NCI-H1417 (cell line): ENCODE data around the gene CSNK1A1.
"Not testable (repeated sequence)": the region's sequence is repeated elsewhere in the genome, so short reads cannot be mapped to it uniquely, and the experiment has no call there.

Source experiments
- DNase-seq, 3 experiments: peaks; one replicate each; lab custom pipeline; 2025; lab: John Stamatoyannopoulos, UW

The CSNK1A1 gene

DNA sequence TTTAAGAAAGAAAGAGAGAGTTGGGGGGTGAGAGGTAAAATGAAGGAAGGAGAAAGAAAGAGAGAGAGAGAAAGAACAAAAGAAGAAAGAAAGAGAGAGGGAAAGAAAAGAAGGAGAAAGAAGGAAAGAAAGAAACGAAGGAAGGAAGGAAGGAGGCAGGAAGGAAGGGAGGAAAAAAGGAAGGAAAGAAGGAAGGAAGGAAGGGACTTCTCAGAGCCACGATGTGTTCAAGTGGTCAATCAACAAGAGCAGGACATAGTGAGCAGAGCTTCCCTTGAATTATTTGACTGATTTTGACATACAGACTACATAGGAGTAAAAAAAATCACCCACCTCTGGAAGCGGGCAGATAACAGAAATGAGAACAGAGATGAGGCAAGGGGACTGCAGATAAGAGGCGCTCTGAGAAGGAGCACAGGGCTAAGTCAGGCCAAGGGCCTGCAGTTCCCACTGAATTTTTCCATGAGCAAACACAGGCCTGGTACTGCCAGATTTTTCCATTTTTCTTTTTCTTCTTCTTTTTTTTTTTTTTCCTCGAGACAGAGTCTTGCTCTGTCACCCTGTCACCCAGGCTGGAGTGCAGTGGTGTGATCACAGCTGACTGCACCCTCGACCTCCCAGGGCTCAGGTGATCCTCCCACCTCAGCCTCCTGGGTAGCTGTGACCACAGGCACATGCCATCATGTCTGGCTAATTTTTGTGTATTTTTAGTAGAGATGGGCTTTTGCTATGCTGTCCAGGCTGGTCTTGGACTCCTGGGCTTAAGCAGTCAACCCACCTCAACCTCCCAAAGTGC, 94.4 kb downstream of the CSNK1A1 start:
- DNase-seq, result no peak

DNA sequence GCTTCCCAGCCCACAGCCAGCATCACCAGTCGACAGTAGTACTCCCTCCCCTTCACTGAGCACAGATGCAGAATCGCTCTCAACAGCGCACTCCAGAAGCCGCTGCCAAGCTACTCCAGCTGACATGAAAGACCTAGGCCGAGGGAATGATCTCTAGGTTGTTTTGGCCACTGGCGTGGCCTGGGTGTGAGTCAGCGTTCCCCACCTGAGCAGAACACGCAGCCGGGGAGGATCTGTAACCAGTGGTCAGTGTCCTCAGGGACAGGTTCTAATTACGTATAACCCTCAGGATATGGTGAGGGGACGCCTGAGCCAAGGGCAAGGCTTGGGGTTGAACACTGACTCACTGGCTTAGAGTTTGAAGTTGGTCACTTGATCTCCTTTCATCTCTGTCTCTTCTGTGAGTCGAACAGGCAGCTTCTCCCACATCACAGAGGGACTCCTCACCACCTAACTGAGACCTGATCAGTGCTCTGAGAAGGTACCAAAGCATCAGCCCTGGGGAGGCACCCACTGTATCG, 95.3 kb downstream of the CSNK1A1 start:
- no peak for DNase-seq

DNA sequence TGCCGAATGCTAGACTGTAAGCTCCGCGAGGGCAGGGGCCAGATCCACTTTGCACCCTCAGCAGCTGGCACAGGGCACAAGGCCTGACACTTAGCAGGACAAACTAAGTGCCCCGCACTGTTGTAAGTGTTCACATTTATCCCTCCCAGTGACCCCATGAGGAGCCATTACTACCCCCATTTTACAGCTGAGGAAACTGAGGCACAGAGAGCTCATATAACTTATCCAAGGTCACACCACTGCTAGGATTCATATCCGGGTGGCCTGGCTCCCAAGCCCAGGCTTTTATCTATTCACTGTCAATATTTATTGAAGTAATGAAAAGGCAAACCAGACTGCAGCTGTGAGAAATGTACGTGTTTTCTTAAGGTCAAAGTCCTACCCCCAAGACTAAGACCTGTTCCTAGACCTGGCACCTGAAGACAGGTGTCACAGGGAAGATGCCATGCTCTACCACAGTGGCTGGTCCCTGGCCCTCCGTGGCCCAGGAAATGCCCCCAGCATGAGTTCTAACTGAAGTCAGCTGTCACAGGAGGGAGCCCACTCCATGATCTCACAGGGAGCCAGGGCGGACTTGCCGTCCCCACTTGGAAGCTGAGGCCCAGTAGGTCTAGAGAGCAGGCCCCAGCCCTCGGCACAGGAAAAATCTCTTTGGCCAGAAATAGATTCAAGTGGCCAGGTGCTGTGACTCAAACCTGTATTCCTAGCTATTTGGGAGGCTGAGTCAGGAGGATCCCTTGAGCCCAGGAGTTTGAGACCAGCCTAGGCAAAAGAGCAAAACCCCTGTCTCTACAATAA, 97.4 kb downstream of the CSNK1A1 start:
- DNase-seq, result no peak

DNA sequence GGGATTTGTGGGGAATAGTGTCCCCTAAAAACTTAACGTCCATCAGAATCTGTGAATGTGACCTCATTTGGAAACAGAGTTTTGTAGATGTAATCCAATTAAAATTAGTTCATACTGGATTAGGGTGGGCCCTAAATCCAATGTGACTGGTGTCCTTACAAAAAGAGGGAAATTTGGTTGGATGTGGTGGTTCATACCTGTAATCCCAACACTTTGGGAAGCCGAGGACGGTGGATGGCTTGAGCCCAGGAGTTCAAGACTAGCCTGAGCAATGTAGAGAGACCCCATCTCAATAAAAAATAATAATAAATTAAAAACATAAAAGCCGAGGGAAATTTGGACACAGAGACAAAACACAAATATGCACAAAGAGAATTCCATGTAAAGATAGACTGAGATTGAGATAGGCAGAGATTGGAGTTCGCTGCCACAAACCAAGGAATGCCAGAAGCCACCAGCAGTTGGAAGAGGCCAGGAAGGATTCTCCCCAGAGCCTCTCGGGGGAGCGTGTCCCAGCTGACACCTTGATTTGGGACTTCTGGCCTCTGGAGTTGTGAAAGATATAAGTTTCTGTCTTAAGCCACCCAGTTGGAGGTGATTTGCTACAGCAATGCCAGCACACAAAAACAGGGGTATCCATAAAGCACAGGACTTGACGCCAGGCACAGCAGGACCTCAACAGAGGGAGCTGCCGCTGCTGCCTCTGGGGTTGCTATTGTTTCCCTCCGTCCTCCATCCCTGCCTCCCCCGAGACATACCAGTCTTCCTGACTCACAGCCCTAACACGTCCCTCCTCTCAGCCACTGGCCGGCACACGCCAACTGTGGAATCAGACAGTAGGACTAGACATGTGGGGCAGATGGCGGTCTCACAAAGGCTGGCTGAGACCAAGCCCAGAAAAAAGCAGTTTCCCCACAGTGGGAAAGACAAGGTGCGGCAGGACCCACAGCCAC, 98.3 kb downstream of the CSNK1A1 start:
- no peak for DNase-seq

DNA sequence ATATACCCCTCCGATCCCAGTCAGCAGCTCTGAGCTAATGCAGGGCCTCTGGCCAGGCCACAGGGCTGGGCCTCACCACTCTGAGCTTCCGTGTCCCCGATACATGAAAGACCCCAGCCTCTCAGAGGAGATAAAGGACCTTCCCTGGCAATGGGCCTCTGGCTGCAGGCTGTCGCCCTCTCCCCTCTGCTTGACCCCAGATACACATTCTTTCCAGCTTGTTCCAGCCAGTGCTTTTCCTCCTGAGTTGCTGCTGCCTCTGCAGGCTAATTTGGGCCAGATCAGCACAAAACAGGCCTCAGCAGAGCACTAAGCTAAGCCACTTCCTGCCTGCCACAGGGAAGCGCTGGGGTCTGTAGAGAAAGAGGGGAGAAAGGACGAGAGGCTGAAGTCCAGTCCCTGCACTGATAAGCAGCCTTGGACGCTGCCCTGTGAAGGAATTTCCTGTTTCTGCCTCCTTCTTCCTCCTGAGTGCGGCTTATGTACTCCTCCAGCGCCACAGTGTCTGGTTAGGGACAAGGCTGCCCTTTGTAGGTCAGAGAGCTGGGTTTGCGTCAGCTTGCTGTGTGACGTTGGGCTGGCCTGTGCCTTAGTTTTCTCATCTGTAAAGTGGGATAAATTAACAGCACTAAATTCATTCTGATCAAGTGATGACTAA, 99.1 kb downstream of the CSNK1A1 start:
- no peak for DNase-seq

DNA sequence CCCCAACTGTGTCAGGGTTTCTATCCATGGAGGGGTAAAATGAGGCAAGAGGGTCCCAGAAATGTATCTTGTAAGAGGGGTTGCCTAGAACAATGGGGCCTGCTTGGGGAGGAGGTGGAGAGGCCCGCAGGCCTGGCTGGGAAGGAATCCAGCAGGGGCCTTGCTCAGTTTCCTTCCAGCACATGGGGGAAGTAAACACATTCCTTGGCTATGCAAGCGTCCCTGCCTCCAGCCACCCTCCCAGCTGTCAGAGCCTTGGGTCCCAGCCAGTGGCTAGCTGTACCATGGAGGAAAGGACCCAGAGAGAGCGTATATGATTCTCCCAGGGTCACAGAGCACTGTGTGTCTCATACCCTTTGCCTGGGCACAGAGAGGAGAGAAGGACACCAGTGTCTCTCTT, 101.0 kb downstream of the CSNK1A1 start:
- no peak for DNase-seq

DNA sequence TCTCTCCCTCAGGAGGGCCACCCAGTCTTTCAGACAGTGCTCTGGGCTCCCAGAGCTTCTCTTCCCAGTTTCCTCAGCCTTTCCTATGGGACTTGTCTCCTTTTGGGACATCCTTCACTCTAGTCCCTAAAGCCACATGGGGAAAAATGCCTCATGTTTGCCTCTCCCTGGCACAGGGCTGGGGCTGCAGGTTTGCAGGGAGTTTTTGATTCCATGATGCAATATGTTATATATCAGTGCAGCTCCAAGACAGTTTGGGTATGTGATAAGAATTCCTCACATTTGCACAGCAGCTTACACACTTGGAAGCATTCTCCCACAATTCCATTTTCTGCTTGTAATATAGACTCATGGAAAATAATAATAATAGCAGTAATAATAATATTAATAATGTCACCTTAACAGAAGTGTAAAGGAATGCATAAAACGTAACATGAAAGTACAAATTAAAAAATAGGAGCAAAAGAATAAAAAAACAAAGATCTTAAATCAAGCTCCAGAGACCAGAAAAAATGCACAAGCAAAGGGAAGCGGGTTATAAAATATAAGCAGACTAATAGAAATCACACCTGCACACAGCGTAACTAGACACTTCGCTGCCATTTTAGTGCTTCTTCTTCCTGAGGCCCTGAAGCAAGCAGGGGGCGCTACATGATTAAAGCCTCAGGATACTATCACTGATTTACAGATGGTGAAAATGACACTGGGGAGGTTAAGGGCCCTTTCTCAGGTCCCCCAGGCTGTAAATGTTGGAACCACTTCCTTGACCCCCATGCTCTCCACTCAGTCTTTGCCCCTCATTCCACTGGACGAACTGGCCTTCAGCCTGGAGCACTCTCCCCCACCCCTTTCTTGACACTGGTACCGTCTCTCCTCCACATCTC, 102.2 kb downstream of the CSNK1A1 start:
- DNase-seq, result no peak

DNA sequence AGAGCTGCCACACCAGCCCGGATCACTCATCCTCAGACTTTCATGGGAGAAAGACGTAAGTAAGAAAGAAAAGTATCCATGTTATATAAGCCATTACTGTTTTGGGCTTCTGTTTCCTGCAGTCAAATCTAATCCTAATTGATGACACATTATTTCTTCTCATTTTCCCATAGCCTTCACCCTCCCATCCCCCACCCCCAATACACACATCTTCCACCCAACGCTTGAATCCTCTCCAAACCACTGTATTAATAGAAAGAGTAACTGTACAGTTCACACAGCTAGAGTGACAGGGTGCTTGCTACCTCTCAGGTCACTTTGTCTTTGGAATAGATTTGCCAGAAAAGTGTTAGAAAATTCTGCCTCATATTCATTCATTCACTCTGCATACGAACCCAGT, 102.8 kb downstream of the CSNK1A1 start:
- no peak for DNase-seq

DNA sequence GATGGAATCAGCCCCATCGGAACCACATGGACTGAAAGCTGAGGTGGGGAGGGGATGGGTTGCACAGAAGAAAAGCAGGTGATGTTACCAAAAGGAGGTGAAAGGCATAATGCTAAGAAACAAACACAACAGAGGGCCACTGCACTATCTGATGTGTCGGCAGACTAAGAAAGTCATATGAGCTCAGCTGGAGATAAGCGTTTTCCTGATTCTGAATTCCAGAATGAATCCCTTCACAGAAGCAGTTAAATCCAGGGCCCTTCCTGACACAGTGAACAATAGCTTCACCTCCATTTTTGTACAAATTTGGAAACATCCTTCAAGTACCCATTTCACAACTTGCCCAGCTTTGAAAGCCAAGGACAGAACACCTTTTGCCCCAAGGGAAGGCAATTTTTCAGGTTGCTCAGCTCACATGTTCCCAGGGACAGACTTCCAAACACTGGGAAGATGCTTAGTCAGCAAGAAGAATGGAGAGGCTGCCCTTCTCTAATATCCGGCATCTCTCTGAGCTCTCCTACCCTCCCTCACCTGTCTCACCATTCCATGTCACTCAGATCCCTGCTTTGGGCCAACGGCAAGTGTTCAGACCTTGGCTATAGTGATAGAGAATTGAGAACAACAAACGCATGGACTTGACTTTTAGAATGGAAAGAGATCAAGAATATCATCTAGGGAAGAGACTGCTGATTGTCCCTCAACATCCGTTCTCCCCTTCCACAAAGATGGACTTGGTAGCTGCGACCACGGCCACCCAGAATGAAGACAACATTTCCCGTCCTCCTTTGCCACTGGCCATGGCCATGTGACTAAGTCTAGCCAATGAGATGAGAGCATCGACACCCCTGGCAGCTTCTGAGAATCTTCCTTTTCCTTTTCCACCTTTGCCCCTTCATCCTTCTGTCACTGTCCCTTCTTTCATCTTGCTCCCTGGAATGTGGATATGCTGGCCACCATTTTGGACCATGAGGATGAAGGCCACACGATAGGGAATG, 103.6 kb downstream of the CSNK1A1 start:
- DNase-seq, result no peak

DNA sequence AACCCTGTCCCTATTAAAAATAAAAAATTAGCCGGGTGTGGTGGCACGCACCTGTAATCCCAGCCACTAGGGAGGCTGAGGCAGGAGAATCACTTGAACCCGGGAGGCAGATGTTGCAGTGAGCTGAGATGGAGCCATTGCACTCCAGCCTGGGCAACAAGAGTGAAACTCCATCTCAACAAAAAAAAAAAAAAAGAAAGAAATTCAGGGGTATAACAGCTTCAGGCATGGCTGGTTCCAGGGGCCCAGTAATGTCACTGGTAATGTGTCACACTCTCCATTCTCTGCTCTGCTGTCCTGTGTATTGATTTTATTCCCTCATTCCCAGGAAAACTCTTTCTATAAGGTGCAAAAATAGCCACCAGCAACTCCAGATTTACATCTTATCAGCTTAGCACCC, 104.4 kb downstream of the CSNK1A1 start:
- DNase-seq, result not testable (repeated sequence)

DNA sequence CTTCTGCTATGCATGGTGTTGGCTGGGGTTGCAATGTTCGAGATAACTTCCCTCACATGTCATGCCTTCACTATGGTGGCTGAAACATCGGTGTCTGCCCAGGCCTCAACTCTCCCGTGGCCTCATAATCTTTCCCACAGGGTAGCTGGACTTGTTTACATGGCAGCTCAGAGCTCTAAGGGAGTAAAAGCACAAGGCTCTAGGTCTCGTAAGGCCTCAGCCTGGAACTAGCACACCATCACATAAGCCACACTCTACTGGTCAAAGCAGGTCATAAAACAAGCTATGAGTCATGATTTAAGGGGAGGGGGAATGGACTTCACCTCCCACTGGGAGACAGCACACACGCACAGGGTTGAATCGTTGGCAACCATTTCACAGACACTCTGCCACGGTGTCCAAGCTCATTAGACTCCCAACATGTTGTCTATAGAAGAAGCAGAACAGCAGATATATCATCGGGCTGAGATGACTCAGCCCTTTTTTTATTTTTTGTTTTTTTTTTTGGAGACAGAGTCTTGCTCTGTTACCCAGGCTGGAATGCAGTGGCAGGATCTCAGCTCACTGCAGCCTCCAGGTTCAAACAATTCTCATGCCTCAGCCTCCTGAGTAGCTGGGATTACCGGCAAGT, 105.4 kb downstream of the CSNK1A1 start:
- peak in 1 of 3 experiments; percentile 15 for DNase-seq

DNA sequence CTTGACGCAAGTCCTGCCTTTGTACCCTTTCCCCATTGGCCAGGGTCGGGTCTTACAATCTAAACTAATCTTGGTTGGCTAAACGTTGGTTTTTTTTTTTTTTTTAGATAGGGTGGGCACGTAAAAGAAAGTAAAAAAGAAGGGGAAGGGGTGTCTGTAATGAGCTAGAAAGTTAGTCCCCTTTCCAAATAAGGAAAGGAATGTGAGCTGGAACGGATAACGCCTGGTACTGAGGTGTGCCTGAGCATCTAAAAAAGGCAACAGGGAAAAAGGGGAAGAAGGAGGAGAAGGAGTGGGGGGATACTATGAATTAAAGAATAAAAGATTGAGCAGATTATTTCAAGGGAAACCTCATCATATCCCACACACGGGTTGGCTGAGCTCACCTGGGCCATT, 105.9 kb downstream of the CSNK1A1 start:
- no peak for DNase-seq

DNA sequence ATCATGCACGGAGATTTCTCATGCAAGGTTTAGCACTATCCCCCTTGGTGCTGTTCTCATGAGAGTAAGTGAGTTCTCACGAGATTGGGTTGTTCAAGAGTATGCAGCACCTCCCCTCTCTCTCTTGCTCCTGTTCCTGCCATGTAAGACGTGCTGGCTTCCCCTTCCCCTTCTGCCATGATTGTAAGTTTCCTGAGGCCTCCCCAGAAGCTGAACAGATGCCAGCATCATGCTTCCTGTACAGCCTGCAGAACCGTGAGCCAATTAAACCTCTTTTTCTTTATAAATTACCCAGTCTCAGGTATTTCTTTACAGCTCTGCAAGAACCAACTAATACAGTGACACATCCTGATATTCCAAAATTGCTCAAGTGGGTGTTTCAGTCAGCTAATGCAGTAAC, 106.8 kb downstream of the CSNK1A1 start:
- not testable (repeated sequence) for DNase-seq

DNA sequence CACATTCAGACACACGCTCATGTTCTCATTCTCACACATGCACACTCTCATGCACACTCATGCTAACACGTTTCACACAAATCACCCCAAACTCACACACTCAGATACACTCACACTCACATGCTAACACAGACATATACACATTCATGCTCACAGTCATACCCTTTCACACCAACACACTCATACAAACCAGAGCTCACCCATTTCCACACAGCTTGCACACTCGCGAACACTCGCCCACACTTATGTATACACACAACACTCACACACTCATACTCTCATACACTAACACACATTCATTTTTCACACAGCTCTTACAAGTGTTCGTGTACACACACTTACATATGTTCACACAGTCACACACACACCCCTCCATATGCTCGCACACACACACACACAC, 108.0 kb downstream of the CSNK1A1 start:
- no peak for DNase-seq

DNA sequence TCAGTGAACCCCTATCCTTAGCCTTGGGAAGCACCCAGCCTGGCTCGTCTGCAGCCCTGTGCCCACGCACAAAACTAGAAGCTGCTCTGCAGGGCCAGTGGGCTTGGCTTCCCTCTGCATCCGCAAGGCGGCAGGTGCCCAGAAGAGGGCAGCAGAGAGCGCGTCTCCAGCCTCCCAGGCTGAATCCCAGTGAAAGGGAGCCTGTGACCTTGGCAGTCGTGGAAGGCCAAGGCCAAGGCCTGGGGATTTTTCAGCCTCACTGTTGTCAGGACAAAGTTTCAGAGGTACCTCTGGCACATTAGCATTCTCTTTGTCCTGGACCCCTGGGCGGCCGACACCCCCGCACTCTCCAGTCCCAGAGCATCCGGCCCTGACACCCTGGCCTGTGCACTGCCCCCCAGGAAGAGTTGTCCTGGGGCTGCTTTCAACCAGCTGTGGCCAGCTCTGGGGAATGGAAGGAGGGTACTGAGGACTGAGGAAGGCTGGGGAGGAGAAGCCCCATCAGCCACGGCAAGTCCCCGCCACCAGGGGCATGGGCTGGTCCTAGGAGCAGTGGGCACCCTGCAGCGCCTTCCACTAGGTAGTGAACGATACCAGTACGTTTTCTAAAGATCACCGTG, 108.6 kb downstream of the CSNK1A1 start:
- DNase-seq, result peak; percentile 23 to 66 (median 58)
